Hepatocyte (in vitro differentiated cells): ENCODE measurements around the gene CLCN7. TPM values are rescaled to one million over a fixed set of nuclear protein-coding genes. Genes with fewer than 3 reads are reported as not detected.

Experiments used
- DNase-seq: peaks from one replicate; pipeline ENCODE4 v3.0.0-alpha.2; 2016; ENCODE audit warnings: low spot score
- H2AFZ ChIP-seq: fragments of 200-600 bp; sonication (generic); 2 replicates; pipeline ENCODE4 v1.6.0; 2016; ENCODE audit warnings: antibody characterized with exemption, mild to moderate bottlenecking
- H3K27ac ChIP-seq: fragments of 200-600 bp; sonication (generic); 2 replicates; pipeline ENCODE4 v1.5.1; 2016; ENCODE audit warnings: mild to moderate bottlenecking
- H3K27me3 ChIP-seq: fragments of 200-600 bp; sonication (generic); 2 replicates; pipeline ENCODE4 v1.6.1; 2016
- H3K36me3 ChIP-seq: fragments of 200-600 bp; sonication (generic); replicated peaks from 2 replicates; pipeline ENCODE4 v1.5.1; 2016; ENCODE audit warnings: low read depth; ENCODE audit not compliant: insufficient read depth
- H3K4me1 ChIP-seq: fragments of 200-600 bp; sonication (generic); 2 replicates; pipeline ENCODE4 v1.5.1; 2016; ENCODE audit warnings: mild to moderate bottlenecking, moderate library complexity; ENCODE audit not compliant: insufficient read depth
- H3K4me2 ChIP-seq: fragments of 200-600 bp; sonication (generic); 2 replicates; pipeline ENCODE4 v1.6.0; 2016
- H3K4me3 ChIP-seq: fragments of 200-600 bp; sonication (generic); 2 replicates; pipeline ENCODE4 v1.5.1; 2016; ENCODE audit warnings: mild to moderate bottlenecking
- H3K79me2 ChIP-seq: fragments of 200-600 bp; sonication (generic); 2 replicates; pipeline ENCODE4 v1.6.0; 2017; ENCODE audit warnings: mild to moderate bottlenecking
- H3K9me2 ChIP-seq: fragments of 200-600 bp; sonication (generic); replicated peaks from 2 replicates; pipeline ENCODE4 v1.6.0; 2017; ENCODE audit warnings: mild to moderate bottlenecking; ENCODE audit not compliant: insufficient read depth
- H3K9me3 ChIP-seq: fragments of 200-600 bp; sonication (generic); 2 replicates; pipeline ENCODE4 v1.5.1; 2016; ENCODE audit warnings: low read depth, mild to moderate bottlenecking
- H4K20me1 ChIP-seq: fragments of 200-600 bp; sonication (generic); 2 replicates; pipeline ENCODE4 v1.6.0; 2016; ENCODE audit warnings: mild to moderate bottlenecking; ENCODE audit not compliant: insufficient read depth, poor library complexity, severe bottlenecking
- CTCF ChIP-seq: fragments of 200-600 bp; sonication (generic); IDR thresholded peaks from 2 replicates; pipeline ENCODE4 v1.5.1; 2016; ENCODE audit warnings: antibody characterized with exemption, mild to moderate bottlenecking; ENCODE audit not compliant: poor library complexity
- EZH2 ChIP-seq: fragments of 200-600 bp; sonication (generic); IDR thresholded peaks from 2 replicates; pipeline ENCODE4 v1.6.1; 2016; ENCODE audit warnings: antibody characterized with exemption, mild to moderate bottlenecking, borderline replicate concordance
- EZH2phosphoT487 ChIP-seq: fragments of 200-600 bp; sonication (generic); IDR thresholded peaks from one replicate; pipeline ENCODE4 v1.6.1; 2018; ENCODE audit warnings: antibody characterized with exemption, mild to moderate bottlenecking, low read depth, moderate library complexity; ENCODE audit not compliant: unreplicated experiment, severe bottlenecking
- WGBS: methylation state at CpG from one replicate; pipeline ENCODE4 v1.1.6; 2016; ENCODE audit warnings: low lambda C conversion rate; ENCODE audit errors: missing lambda C conversion rate; 5-methylcytosine and 5-hydroxymethylcytosine counted together
- polyA plus RNA-seq: library from polyadenylated mRNA; unstranded; fragments of >200 nt; fragmentation: Nextera tagmentation; extraction: Ambion mirVana; gene quantifications from 2 replicates; pipeline ENCODE4 v1.2.1, GENCODE V29; 2016
- total RNA-seq: library from RNA; depleted of rRNA; stranded (reverse); fragments of >200 nt; gene quantifications from 2 replicates; pipeline ENCODE4 v1.2.3, GENCODE V29; 2014

The CLCN7 gene
- total and polyA plus RNA-seq, 2 experiments from 2014 or later = 56.3 to 107 TPM

- no peak within 1 kb of the TSS for H2AFZ ChIP-seq
- 46% methylated on average over 34 of the region's 35 CpGs for WGBS
- peak within 1 kb of the TSS; percentile 65 for H3K4me2 ChIP-seq
- no peaks in the 10 kb centered on the region for H4K20me1 ChIP-seq
- no peaks in the 10 kb centered on the region for H3K79me2 ChIP-seq
- no peak within 1 kb of the TSS for H3K4me3 ChIP-seq
- H3K9me3 ChIP-seq = no peaks in the 10 kb centered on the region
- H3K9me2 ChIP-seq = no peaks in the 10 kb centered on the region
- no peak for TF ChIP-seq EZH2
- TF ChIP-seq CTCF = peak; percentile 10
- no peak for TF ChIP-seq EZH2phosphoT487
- peaks cover 13% of the 10 kb centered on the region for H3K4me1 ChIP-seq
- no peaks in the 10 kb centered on the region for H3K27me3 ChIP-seq
- DNase-seq = peak; percentile 74
- H3K27ac ChIP-seq = peak within 1 kb of the TSS; percentile 51
- no peaks in the 10 kb centered on the region for H3K36me3 ChIP-seq
Observed at GRCh38 chr16:1430759-1431496, 43.9 kb downstream of the CLCN7 start, which contains the start of gene PERCC1. PERCC1 (plus strand) TSS chr16:1431078; CDS start chr16:1432594, 1,516 bp downstream.

- Histone ChIP-seq H3K79me2 (no peaks in the 10 kb centered on the region), H3K9me3 (no peaks in the 10 kb centered on the region), H3K4me2 (peak overlapping the region; percentile 65), H3K27ac (no peak overlapping the region), H3K4me3 (no peak overlapping the region), H3K36me3 (no peaks in the 10 kb centered on the region), H4K20me1 (no peaks in the 10 kb centered on the region), H3K9me2 (no peaks in the 10 kb centered on the region), H3K27me3 (no peaks in the 10 kb centered on the region), H2AFZ (no peak overlapping the region), H3K4me1 (peaks cover 13% of the 10 kb centered on the region)
- WGBS = 71% methylated on average over 14 of the region's 14 CpGs
- no peak for DNase-seq
- TF ChIP-seq CTCF (no peak), EZH2phosphoT487 (no peak), EZH2 (no peak)
Observed at GRCh38 chr16:1430214-1430758, 44.5 kb downstream of the CLCN7 start.

GRCh38 chr16:1429631-1430030 is 45.2 kb downstream of the CLCN7 start:
- Histone ChIP-seq H3K4me1 (peaks cover 13% of the 10 kb centered on the region), H3K79me2 (no peaks in the 10 kb centered on the region), H3K9me3 (no peaks in the 10 kb centered on the region), H3K27ac (no peak overlapping the region), H3K36me3 (no peaks in the 10 kb centered on the region), H3K4me2 (no peak overlapping the region), H3K27me3 (no peaks in the 10 kb centered on the region), H4K20me1 (no peaks in the 10 kb centered on the region), H2AFZ (no peak overlapping the region), H3K9me2 (no peaks in the 10 kb centered on the region), H3K4me3 (no peak overlapping the region)
- 95% methylated on average over 9 of the region's 13 CpGs for whole genome bisulfite sequencing
- no peak for DNase-seq
- no peak for TF ChIP-seq EZH2
- no peak for TF ChIP-seq EZH2phosphoT487

- no peaks in the 10 kb centered on the region for H3K9me3 ChIP-seq
- no peaks in the 10 kb centered on the region for H3K79me2 ChIP-seq
- 87% methylated on average over 11 of the region's 11 CpGs for WGBS
- TF ChIP-seq EZH2 = no peak
- TF ChIP-seq CTCF = no peak
- TF ChIP-seq EZH2phosphoT487 = no peak
- no peak overlapping the region for H3K4me2 ChIP-seq
- no peak overlapping the region for H2AFZ ChIP-seq
- H3K4me1 ChIP-seq = peaks cover 13% of the 10 kb centered on the region
- H3K4me3 ChIP-seq = no peak overlapping the region
- H3K36me3 ChIP-seq = no peaks in the 10 kb centered on the region
- no peaks in the 10 kb centered on the region for H4K20me1 ChIP-seq
- DNase-seq = no peak
- no peaks in the 10 kb centered on the region for H3K27me3 ChIP-seq
- no peaks in the 10 kb centered on the region for H3K9me2 ChIP-seq
- H3K27ac ChIP-seq = no peak overlapping the region
Observed at GRCh38 chr16:1429012-1429411, 45.8 kb downstream of the CLCN7 start.
